ENCODE data around the gene GASK1A.
"Not testable (repeated sequence)": the region's sequence is repeated elsewhere in the genome, so short reads cannot be mapped to it uniquely, and the experiment has no call there.

Gene GASK1A

GRCh38 chr3:43025423-43025822, 46.3 kb downstream of the GASK1A start:
- DNase-seq, result no peak
- in situ Hi-C loops (cut with MboI; ENCODE audit: low pct_unique_long_range_greater_than_20kb, low sequenced_read_pairs), result no loop called here

DNA sequence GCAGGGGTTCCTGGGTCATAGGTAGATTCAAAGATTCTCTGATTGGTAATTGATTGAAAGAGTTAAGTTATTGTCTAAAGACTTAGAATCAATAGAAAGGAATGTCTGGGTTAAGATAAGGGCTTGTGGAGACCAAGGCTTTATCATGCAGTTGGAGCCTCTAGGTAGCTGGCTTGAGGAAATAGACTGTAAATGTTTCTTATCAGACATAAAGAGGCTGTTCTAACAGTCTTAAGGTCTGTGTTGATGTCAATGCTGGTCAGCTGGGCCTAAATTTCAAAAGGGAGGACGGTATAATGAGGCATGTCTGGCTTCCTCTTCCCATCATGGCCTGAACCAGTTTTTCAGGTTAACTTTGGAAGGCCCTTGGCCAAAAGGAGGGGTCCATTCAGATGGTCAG, 48.9 kb downstream of the GASK1A start:
- DNase-seq, result no peak
- in situ Hi-C loops (cut with MboI; ENCODE audit: low pct_unique_long_range_greater_than_20kb, low sequenced_read_pairs), result no loop called here

- in situ Hi-C loops (cut with MboI; ENCODE audit: low pct_unique_long_range_greater_than_20kb, low sequenced_read_pairs), result no loop called here
- DNase-seq, result no peak
Observed at GRCh38 chr3:43028678-43029490, 49.8 kb downstream of the GASK1A start.

GRCh38 chr3:43030162-43030935, 51.2 kb downstream of the GASK1A start:
- in situ Hi-C loops (cut with MboI; ENCODE audit: low pct_unique_long_range_greater_than_20kb, low sequenced_read_pairs), result no loop called here
- no peak for DNase-seq

GRCh38 chr3:43031485-43031884, 52.4 kb downstream of the GASK1A start:
- no peak for DNase-seq
- in situ Hi-C loops (cut with MboI; ENCODE audit: low pct_unique_long_range_greater_than_20kb, low sequenced_read_pairs), result no loop called here

- no peak for DNase-seq
- in situ Hi-C loops (cut with MboI; ENCODE audit: low pct_unique_long_range_greater_than_20kb, low sequenced_read_pairs), result no loop called here
Observed at GRCh38 chr3:43031889-43032545, 52.9 kb downstream of the GASK1A start.

GRCh38 chr3:43032646-43033628, 53.8 kb downstream of the GASK1A start:
- in situ Hi-C loops (cut with MboI; ENCODE audit: low pct_unique_long_range_greater_than_20kb, low sequenced_read_pairs), result no loop called here
- no peak for DNase-seq

GRCh38 chr3:43034200-43034599, 55.1 kb downstream of the GASK1A start:
- in situ Hi-C loops (cut with MboI; ENCODE audit: low pct_unique_long_range_greater_than_20kb, low sequenced_read_pairs), result no loop called here
- no peak for DNase-seq

DNA sequence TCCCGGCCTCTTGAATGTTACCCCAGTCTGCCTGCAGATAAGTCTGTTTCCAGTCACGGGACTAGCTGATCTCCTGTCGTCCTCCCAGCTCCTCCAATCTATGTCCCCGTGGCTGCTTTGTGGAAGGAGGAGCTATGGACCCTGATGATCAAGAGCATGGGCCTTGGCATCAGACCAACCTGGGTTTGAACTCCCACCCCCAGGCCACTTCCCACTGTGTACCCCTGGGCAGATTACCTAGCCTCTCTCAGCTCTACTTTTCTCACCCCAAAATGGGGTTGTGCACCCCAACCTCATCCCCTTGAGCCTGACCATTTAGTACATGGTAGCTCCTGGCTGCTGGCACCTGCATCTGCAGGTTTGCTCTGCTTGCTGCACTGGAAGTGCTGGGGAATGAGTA, 55.8 kb downstream of the GASK1A start:
- DNase-seq, result no peak
- in situ Hi-C loops (cut with MboI; ENCODE audit: low pct_unique_long_range_greater_than_20kb, low sequenced_read_pairs), result no loop called here

- DNase-seq, result no peak
- in situ Hi-C loops (cut with MboI; ENCODE audit: low pct_unique_long_range_greater_than_20kb, low sequenced_read_pairs), result no loop called here
Observed at GRCh38 chr3:43035801-43036365, 56.8 kb downstream of the GASK1A start.

DNA sequence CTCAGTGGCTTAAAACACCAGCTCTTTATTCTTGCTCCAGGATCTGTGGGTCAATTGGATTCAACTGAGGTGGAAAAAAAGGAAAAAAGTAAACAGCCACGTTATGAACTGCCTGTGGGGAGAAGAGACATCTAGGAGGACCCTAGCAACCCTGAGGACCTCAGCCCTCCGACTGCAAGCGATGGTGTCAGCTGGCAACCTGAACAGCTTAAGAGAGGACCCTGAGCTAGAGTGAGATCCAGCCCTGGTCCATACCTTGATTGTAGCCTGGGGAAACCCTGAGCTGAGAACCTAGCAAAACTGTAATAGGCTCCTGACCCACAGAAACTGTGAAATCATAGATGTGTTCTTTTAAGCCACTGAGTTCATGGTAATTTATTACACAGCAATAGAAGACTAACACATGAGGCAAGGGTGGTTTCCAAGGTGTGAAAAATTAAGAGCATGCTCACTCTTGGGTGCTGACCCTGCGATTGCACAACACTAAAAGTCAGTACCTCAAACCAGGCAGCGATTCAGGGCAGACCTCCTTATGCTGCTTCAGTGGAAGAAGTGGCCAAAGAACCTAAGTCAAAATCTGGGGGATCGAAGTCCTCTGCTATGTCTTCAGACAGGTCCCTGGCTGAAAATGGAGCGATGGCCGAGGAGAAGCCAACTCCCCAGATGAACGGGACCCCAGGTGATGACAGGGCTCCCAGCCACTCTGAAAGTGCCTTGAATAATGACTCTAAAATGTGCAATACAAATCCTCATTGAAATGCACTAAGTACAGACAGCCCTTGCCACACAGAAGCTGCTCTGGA, 57.7 kb downstream of the GASK1A start:
- in situ Hi-C loops (cut with MboI; ENCODE audit: low pct_unique_long_range_greater_than_20kb, low sequenced_read_pairs), result no loop called here
- no peak for DNase-seq

DNA sequence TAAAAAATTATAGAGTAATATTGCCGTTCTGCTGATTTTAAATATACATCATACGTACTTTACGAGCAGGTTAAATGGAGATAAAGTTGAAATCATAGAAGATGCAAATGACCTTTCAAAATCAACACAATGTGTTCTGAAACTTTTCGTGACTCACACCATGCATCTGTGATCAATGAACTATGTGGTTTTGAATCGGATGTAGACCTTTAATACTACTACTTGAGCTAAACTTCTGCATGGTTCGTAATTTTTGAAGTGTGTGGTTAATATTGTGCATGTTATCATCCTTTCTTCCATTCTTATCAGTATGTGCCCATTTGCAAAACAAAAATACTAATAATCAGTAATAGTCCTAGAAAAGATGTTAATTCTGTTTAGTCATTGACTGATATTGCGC, 58.9 kb downstream of the GASK1A start:
- in situ Hi-C loops (cut with MboI; ENCODE audit: low pct_unique_long_range_greater_than_20kb, low sequenced_read_pairs), result no loop called here
- DNase-seq, result no peak

GRCh38 chr3:43041517-43041916, 62.4 kb downstream of the GASK1A start:
- in situ Hi-C loops (cut with MboI; ENCODE audit: low pct_unique_long_range_greater_than_20kb, low sequenced_read_pairs), result no loop called here
- no peak for DNase-seq

- no peak for DNase-seq
- in situ Hi-C loops (cut with MboI; ENCODE audit: low pct_unique_long_range_greater_than_20kb, low sequenced_read_pairs), result no loop called here
Observed at GRCh38 chr3:43043071-43043766, 64.1 kb downstream of the GASK1A start.

DNA sequence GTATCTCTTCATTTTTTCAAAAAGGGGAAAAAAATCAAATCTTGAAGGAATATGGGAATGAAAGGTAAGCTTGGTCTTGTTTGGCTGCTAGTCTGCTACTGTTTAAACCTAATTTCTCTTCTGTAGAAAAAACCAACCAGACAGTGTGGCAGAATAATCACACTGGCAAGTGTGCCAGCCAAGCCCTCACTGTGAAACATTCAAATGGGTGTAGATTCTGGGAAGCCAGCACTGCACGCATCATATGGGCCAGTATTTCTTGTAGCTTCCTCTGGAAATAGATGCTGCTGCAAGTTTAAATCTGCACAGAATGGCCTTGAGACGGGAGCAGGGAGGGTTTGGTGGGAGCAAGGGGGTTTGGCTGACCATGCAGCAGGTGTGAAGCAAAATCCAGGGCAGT, 64.7 kb downstream of the GASK1A start:
- in situ Hi-C loops (cut with MboI; ENCODE audit: low pct_unique_long_range_greater_than_20kb, low sequenced_read_pairs), result no loop called here

DNA sequence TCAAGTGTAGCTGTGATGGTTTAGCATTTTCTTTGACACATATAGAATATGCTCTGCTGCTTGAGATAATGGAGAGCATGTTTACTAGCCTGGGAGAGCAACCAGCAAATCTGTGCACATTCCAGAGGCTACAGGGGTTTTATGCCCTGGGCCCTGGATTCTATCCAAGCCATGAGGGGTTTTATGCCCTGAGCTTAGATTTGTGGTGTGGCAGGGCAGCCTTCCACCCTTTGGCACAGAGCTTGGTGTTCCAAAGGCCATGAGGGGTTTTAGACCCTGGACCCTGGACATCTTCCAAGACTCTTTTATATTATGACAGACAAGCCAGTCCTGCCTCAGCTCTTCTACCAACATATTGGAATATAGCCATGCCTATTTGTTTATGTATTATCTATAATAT, 66.0 kb downstream of the GASK1A start:
- in situ Hi-C loops (cut with MboI; ENCODE audit: low pct_unique_long_range_greater_than_20kb, low sequenced_read_pairs); DNase-seq: not testable (repeated sequence)

More for the DNA sequence above, 64.7 kb downstream of the GASK1A start:
- DNase-seq, result no peak

- in situ Hi-C loops (cut with MboI; ENCODE audit: low pct_unique_long_range_greater_than_20kb, low sequenced_read_pairs), result no loop called here
- DNase-seq, result no peak
Observed at GRCh38 chr3:43046583-43046982, 67.5 kb downstream of the GASK1A start.
